Posterior vena cava (tissue), 2 donors: Measurements from ENCODE around the gene PLPP2. TPM values are rescaled to one million over a fixed set of nuclear protein-coding genes. Genes with fewer than 3 reads are reported as not detected.
"Not testable (repeated sequence)": the region's sequence is repeated elsewhere in the genome, so short reads cannot be mapped to it uniquely, and the experiment has no call there.

Experiments used
- DNase-seq: peaks from one replicate; pipeline ENCODE4 v3.0.0-alpha.2; 2020; ENCODE audit warnings: low spot score
- intact Hi-C, 2 donors: fragments of 100-400 bp; cut with DNase I; formaldehyde crosslinking; loops; one replicate each; pipeline versions ENCODE4 v1.14.1 to v1.14.2; 2022 to 2023
- total RNA-seq, 2 donors: library from RNA; stranded (reverse); fragmentation: NEBNext Ultra II Directional; extraction: Animal tissue kit (Norgen Biotek cat#: 25700); gene quantifications; one replicate each; pipeline ENCODE4 v1.2.1, GENCODE V29; 2021
- donor health status: DM: yes; HTN: yes; CAD: no.
- donor health status: DM: yes; HTN: yes; CAD: no.

Gene PLPP2
- total RNA-seq, 2 donors from 2014 or later: 0.83 to 4.5 TPM

DNA sequence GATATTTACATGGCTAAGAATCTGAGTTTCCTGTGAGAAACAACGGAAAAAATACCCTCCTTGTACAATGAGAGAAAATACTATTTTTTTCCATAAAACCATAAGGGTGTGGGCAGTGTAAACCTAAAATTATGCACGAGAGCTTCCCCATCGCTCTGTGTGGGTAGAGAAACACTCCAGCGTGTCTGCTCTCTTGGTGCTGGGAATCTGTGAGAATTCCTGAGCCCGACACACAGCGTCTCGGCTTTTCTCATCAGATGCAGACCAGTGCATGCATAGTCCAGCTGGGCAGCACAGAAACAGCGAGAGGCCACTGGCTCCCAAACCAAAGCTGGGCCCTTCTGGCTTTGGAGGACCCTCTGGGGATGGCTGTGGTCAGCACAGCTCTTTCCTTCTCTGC lies 12.0 kb downstream of the PLPP2 start:
- intact Hi-C loops: no loop called here
- peak; percentile 67 for DNase-seq

DNA sequence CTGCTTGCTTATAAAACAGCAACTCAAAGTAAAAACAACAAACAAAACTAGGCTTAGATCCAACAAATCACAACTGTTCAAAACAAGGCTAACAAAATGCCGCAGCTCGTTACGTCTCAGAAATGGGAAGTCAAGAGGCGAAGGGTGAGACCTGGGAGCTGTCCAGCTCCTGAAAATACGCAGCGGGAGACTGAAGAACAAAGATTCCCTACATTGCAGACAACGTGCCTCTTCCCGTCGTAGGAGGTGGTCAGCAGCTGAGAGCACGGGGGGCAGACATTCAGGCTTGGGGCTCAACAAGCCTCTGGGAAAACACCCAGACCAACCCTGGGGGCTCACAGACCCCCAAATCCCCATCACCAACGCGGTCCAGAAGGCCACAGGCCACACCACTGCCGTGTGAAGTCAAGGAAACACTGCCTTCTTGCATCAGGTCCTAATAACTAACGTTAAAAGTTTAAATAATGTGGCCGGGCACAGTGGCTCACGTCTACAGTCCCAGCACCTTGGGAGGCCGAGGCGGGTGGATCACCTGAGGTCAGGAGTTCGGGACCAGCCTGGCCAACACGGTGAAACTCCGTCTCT lies 13.5 kb downstream of the PLPP2 start:
- intact Hi-C loops: no loop called here
- DNase-seq: no peak

DNA sequence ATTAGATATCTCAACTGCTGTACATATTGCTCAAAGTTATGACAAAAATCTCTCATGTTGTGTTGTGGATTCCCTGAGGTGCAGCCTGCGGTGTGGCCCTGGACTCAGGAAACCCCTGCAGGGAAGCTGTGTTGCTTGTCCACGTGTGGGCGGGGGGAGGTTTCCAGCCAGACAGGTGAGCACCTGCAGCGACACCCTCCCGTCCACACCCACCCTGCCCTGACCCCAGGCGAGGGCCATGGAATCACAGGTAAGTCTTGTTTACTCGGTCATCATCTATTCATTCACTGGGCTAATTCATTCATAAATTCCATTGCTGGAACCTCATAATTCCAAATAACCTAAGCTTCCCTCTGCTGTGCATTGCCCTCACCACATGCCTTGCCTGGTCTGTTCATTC lies 14.1 kb downstream of the PLPP2 start:
- intact Hi-C loops: no loop called here
- peak; percentile 66 for DNase-seq

DNA sequence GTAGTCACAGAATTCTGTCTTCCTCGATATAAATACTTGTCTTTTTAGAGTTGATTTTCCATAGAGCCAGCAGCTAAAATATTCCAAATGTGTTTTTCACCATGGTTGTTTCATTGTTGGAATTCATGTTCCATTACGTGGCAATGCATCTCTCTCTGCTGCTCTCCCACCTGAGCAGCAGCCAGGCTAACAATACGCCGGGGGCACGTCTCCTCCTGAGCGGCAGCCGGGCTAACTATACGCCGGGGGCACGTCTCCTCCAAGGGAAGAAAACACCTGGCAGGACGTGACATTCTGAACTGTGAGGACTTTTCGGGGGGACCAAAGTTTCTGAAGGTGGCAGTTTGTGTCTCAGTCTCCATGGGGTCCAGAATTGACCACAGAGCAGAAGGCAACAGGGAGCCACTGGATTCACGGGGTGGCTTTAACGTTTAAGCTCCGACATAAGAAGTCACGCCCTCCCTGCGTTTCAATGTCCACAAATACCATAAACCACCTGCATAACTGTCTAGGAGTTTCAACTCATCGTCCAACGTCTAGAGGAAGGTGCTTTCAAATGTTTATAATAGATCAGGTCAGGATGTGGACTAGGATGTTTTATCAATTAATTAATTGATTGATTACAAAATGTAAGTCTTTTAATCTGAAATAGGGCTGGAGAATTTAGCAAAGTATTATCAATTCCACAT lies 15.1 kb downstream of the PLPP2 start:
- DNase-seq: no peak
- intact Hi-C loops: no loop called here

DNA sequence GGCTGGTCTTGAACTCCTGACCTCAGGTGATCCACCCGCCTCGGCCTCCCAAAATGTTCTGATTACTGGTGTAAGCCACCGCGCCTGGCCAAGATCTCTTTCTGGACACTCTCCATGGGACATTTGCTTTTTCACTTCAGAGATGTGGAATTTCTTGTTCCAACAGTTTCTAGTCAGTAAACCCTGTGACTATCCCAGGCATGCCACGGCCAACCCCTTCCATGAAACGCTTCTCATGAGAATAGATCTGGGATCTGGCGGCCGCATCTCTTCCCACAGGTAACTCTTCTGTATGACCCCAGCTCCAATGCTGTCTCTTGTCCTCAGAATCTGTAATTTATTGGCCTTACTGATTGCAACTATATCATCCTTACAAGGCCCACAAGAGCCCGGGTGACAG lies 16.2 kb downstream of the PLPP2 start:
- intact Hi-C loops: no loop called here
- DNase-seq: no peak

DNA sequence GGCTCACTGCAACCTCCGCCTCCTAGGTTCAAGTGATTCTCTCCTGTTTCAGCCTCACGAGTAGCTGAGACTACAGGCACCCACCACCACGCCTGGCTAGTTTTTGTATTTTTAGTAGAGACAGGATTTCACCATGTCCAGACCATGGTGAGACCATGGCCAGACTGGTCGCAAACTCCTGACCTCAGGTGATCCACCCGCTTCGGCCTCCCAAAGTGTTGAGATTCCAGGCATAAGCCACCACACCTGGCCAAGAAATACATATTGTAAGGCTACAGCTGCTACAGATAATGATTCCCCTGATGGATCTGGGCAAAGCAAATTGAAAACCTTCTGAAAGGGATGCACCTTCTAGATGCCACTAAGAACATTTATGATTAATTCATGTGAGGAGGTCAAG lies 17.8 kb downstream of the PLPP2 start:
- no peak for DNase-seq
- intact Hi-C loops: no loop called here

DNA sequence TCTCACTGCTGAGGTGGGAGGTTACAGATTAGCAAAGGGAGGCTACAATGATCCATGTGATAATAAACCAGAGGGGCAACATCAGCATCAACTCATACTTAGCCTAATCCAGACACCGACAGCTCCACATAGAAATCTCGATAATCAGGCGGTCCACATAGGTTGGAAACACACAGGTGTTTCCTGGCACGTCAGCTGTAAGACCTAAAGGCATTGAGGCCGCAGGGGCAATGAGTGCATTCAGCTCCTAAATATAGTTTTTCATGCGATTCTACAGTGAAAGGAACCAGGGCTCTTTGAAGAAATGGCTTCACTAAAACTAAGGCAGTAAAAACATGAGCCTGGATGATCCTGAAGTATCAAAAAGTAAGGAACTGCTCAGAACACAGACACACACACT lies 19.3 kb downstream of the PLPP2 start:
- intact Hi-C loops: no loop called here
- DNase-seq: no peak

DNA sequence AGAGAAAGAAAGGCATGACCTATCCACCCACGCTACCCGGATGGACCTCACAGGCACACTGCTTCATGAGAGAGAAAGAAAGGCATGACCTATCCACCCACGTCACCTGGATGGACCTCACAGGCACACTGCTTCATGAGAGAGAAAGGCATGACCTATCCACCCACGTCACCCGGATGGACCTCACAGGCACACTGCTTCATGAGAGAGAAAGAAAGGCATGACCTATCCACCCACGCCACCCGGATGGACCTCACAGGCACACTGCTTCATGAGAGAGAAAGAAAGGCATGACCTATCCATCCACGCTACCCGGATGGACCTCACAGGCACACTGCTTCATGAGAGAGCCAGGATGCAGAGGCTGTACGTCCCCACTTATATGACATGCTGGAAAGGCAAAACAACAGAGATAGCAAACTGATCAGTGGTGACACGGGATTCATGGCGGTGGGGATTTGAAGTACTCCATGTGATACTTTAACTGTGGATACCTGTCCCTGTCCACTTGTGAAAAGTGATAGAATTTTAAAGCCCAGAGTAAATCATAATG lies 20.4 kb downstream of the PLPP2 start:
- intact Hi-C loops, DNase-seq: not testable (repeated sequence)

DNA sequence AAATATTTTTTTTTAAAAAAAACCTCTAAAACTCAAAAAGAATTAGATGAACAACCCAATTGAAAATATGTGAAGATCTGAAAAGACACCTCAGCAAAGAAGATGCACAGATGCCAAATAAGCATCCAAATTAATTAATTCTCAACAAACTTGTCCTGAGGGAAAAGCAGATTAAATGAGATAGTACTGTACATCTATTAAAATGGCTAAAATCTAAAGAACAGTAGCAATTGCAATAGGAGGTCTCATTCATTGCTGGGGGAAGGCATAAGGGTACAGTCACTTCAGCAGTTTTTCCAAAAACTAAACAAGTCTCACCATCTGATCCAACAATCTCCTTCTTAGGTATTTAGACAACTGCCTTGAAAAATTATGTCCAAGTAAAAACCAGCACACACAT lies 22.0 kb downstream of the PLPP2 start:
- DNase-seq: no peak
- intact Hi-C loops: no loop called here

DNA sequence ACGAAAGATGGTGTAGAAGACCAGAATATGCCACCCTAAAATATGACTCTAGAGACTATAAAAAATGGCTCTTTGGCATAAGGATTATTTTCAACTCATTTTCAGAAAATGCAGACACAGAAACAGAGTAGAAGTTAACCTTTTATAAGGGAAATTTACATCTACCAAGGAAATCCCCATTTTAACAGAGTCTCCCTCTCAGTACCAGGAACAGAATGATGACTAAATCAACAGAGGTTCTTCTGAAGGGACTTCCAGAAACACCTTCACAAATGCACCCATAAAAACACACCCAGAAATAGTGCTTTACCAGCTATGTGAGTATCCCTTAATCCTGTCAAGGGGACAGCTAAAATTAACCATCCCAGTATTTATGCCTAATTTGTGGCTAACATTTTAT lies 29.1 kb downstream of the PLPP2 start:
- intact Hi-C loops: no loop called here
- DNase-seq: no peak

DNA sequence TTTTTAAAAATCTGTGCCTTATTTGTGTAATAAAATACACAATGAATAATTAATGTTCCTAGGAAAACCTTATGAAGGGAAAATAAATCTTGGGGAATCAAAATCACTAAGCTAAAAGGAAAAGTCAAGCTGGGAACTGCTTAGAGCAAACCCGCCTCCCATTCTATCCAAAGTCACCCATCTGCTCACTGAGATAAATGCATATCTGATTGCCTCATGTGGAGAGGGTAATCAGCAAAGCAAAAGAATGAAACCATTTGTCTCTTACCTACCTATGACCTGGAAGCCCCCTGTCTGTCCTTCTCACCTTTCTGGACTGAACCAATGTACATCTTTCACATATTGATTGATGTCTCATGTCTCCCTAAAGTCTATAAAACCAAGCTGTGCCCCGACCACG lies 34.4 kb downstream of the PLPP2 start:
- intact Hi-C loops, DNase-seq: not testable (repeated sequence)

DNA sequence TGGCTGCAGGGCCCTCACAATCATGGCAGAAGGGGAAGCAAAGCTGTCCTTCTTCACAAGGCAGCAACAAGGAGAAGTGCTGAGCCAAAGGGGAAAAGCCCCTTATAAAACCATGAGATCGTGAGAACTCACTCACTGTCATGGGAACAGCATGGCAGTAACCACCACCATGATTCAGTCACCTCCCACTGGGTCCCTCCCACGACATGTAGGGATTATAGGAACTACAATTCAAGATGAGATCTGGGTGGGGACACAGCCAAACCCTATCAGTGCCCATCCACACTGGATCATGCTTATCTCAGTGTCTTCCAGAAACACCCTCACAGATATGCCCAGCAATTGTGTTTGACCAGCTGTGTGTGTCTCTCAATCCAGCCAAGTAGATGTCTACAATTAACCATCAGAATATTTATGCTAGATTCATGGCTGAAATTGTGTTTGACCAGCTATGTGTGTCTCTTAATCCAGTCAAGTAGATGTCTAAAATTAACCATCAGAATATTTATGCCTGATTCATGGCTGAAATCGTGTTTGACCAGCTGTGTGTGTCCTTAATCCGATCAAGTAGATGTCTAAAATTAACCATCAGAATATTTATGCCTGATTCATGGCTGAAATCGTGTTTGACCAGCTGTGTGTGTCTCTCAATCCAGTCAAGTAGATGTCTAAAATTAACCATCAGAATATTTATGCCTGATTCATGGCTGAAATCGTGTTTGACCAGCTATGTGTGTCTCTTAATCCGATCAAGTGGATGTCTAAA lies 38.6 kb downstream of the PLPP2 start:
- intact Hi-C loops, DNase-seq: not testable (repeated sequence)

DNA sequence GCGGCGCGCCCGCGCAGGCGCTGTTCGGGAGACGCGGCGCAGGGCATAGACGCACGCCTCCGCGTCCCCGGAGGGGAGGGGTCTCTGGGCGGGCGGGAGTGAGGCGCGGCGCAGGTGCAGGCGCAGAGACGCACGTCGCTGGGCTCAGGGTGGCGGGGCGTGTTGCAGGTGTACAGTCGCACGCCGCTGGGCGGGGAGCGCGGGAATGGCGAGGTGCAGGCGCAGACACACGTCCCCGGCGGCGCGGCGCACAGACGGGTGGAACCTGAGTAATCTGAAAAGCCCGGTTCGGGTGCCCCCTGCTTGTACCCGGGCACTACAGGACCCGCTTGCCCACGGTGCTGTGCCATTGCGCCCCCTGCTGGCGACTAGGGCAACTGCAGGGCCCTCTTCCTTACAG lies 44.7 kb downstream of the PLPP2 start:
- DNase-seq: no peak
- intact Hi-C loops: no loop called here

DNA sequence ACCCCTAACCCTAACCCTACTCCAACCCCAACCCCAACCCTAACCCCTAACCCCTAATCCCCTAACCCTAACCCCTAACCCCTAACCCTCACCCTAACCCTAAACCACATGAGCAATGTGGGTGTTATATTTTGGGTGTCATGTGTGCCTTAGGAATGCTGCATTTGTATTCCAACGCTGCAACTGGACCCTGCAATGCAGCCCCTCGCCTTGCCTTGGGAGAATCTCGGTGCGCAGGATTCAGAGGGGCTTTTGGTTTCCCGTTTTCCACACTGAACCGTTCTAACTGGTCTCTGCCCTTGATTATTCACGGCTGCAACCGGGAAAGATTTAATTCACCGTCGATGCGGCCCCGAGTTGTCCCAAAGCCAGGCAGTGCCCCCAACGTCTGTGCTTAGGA lies 45.3 kb downstream of the PLPP2 start:
- DNase-seq, intact Hi-C loops: not testable (repeated sequence)

DNA sequence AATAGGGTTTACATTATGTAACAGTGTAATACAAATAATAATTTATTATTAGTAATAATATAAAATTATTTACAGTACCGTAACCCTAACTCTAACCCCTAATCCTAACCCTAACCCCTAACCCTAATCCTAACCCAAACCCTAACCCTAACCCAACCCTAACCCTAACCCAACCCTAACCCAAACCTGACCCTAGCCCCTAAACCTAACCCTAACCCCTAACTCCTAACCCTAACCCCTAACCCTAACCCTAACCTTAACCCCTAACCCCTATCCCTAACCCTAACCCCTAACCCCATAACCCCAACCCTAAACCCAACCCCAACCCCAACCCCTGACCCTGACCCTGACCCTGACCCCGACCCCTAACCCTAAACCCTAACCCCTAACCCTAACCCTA lies 45.7 kb downstream of the PLPP2 start:
- intact Hi-C loops: no loop called here
- no peak for DNase-seq

Other genes with a start within 250 kb of the PLPP2 start
- gene OR4F17, start 184.3 kb downstream of the PLPP2 start, total RNA-seq: not detected
- 10 to 100 TPM; 18.8 to 25.3 TPM for gene MIER2, start 53.4 kb upstream of the PLPP2 start, total RNA-seq
- gene C2CD4C, start 117.7 kb upstream of the PLPP2 start, total RNA-seq: 1 to 10 TPM; 1.1 to 2.9 TPM
- gene SHC2, start 169.6 kb upstream of the PLPP2 start, total RNA-seq: 10 to 100 TPM; 21.0 to 21.9 TPM
- under 1 TPM in 1 of 2 donors, not detected in 1; 0.42 TPM for gene MADCAM1, start 205.1 kb upstream of the PLPP2 start, total RNA-seq
- gene TPGS1, start 216.1 kb upstream of the PLPP2 start, total RNA-seq: 10 to 100 TPM; 21.0 to 21.2 TPM
- gene CDC34, start 240.4 kb upstream of the PLPP2 start, total RNA-seq: 10 to 100 TPM; 41.1 to 45.8 TPM